Measurements from ENCODE around the gene TRIM58.

- TF ChIP-seq CTCF (IDR thresholded peaks at IDR 0.05) (no peak), REST (IDR thresholded peaks at IDR 0.05; ENCODE audit: insufficient read depth in 1 of 2, low read depth in 2 of 2, low read length in 1 of 2) (no peak), POLR2AphosphoS5 (IDR thresholded peaks at IDR 0.05; ENCODE audit: low read depth, low read length) (no peak), SIN3A (IDR thresholded peaks at IDR 0.05; ENCODE audit: borderline replicate concordance, insufficient read depth, low read depth, low read length) (no peak), TCF7L2 (IDR thresholded peaks at IDR 0.05; ENCODE audit: low read depth, low read length) (no peak)
Measured at GRCh38 chr1:247864644-247865043, 7.7 kb downstream of the TRIM58 start.

All from Panc1 (cell line).